ENCODE measurements around the gene BAG5.

Gene BAG5

GRCh38 chr14:103533137-103533998 is 29.1 kb downstream of the BAG5 start:
- Histone ChIP-seq H3K9me3 (replicated peaks in 1 of 2; ENCODE audit: control insufficient read depth in 2 of 2, insufficient read depth in 1 of 2, low read depth in 1 of 2, low read length in 2 of 2) (peaks cover 0 to 3% of the 10 kb centered on the region in 2 donors), H3K4me2 (ENCODE audit: insufficient read depth, low read length, poor library complexity, severe bottlenecking) (no peak overlapping the region), H2BK15ac (ENCODE audit: low read length) (no peak overlapping the region), H3K27ac (replicated peaks; ENCODE audit: low read length) (no peak overlapping the region), H2BK120ac (ENCODE audit: low read depth, low read length) (no peak overlapping the region), H3K14ac (ENCODE audit: low read length) (no peak overlapping the region), H2BK12ac (ENCODE audit: low read length) (no peak overlapping the region), H3K27me3 (ENCODE audit: control insufficient read depth in 3 of 3, insufficient read depth in 3 of 3, low read depth in 1 of 3, low read length in 3 of 3) (no peaks in the 10 kb centered on the region), H3K4ac (ENCODE audit: low read length) (no peak overlapping the region), H4K8ac (ENCODE audit: low read depth, low read length) (no peak overlapping the region), H4K91ac (ENCODE audit: low read depth, low read length, poor library complexity) (no peak overlapping the region), H3K36me3 (replicated peaks in 1 of 2; ENCODE audit: control insufficient read depth in 2 of 2, insufficient read depth in 2 of 2, low read length in 2 of 2) (peaks cover 4 to 23% of the 10 kb centered on the region in 2 donors), H3K23ac (ENCODE audit: low read depth, low read length, poor library complexity) (no peak overlapping the region), H3K18ac (ENCODE audit: low read length) (no peak overlapping the region), H3K79me1 (ENCODE audit: low read depth, low read length) (peaks cover 14% of the 10 kb centered on the region), H2AK5ac (ENCODE audit: low read depth, low read length) (peak overlapping the region; percentile 28), H2BK5ac (ENCODE audit: low read length) (peak overlapping the region; percentile 39), H2AFZ (ENCODE audit: low read length) (no peak overlapping the region), H3K4me3 (ENCODE audit: low read length in 2 of 2) (no peak overlapping the region), H3K4me1 (ENCODE audit: control insufficient read depth in 2 of 2, insufficient read depth in 1 of 2, low read depth in 1 of 2, low read length in 2 of 2) (peaks cover 8 to 20% of the 10 kb centered on the region in 2 donors), H3K9ac (ENCODE audit: low read depth, low read length, poor library complexity) (no peak overlapping the region)
- no CpG with 5 or more reads among the region's 23 CpGs for WGBS, 2 donors (ENCODE audit: extremely low coverage in 2 of 2, insufficient read length in 2 of 2, insufficient replicate concordance in 1 of 2)
- DNase-seq (ENCODE audit: low spot score), result no peak

GRCh38 chr14:103532216-103533136 is 30.0 kb downstream of the BAG5 start:
- no peak overlapping the region for H2BK15ac ChIP-seq (ENCODE audit: low read length)
- H3K4me2 ChIP-seq (ENCODE audit: insufficient read depth, low read length, poor library complexity, severe bottlenecking), result no peak overlapping the region
- DNase-seq (ENCODE audit: low spot score), result no peak
- no peak overlapping the region for H3K27ac ChIP-seq (replicated peaks; ENCODE audit: low read length)
- no peak overlapping the region for H3K18ac ChIP-seq (ENCODE audit: low read length)
- H4K8ac ChIP-seq (ENCODE audit: low read depth, low read length), result no peak overlapping the region
- H4K91ac ChIP-seq (ENCODE audit: low read depth, low read length, poor library complexity), result no peak overlapping the region
- no peak overlapping the region for H3K4ac ChIP-seq (ENCODE audit: low read length)
- WGBS, 2 donors (ENCODE audit: extremely low coverage in 2 of 2, insufficient read length in 2 of 2, insufficient replicate concordance in 1 of 2), result no CpG with 5 or more reads among the region's 32 CpGs
- H3K9ac ChIP-seq (ENCODE audit: low read depth, low read length, poor library complexity), result no peak overlapping the region
- H3K79me1 ChIP-seq (ENCODE audit: low read depth, low read length), result peaks cover 14% of the 10 kb centered on the region
- H3K23ac ChIP-seq (ENCODE audit: low read depth, low read length, poor library complexity), result no peak overlapping the region
- no peak overlapping the region for H2AFZ ChIP-seq (ENCODE audit: low read length)
- H3K9me3 ChIP-seq (replicated peaks in 1 of 2; ENCODE audit: control insufficient read depth in 2 of 2, insufficient read depth in 1 of 2, low read depth in 1 of 2, low read length in 2 of 2), result peaks cover 0 to 1% of the 10 kb centered on the region in 2 donors
- H3K27me3 ChIP-seq (ENCODE audit: control insufficient read depth in 3 of 3, insufficient read depth in 3 of 3, low read depth in 1 of 3, low read length in 3 of 3), result no peaks in the 10 kb centered on the region
- H3K4me3 ChIP-seq (ENCODE audit: low read length in 2 of 2), result no peak overlapping the region
- H2BK12ac ChIP-seq (ENCODE audit: low read length), result no peak overlapping the region
- H3K36me3 ChIP-seq (replicated peaks in 1 of 2; ENCODE audit: control insufficient read depth in 2 of 2, insufficient read depth in 2 of 2, low read length in 2 of 2), result peaks cover 4 to 23% of the 10 kb centered on the region in 2 donors
- H2BK120ac ChIP-seq (ENCODE audit: low read depth, low read length), result no peak overlapping the region
- H3K14ac ChIP-seq (ENCODE audit: low read length), result no peak overlapping the region
- peaks cover 13 to 28% of the 10 kb centered on the region in 2 donors for H3K4me1 ChIP-seq (ENCODE audit: control insufficient read depth in 2 of 2, insufficient read depth in 1 of 2, low read depth in 1 of 2, low read length in 2 of 2)
- H2AK5ac ChIP-seq (ENCODE audit: low read depth, low read length), result peak overlapping the region; percentile 28
- peak overlapping the region; percentile 39 for H2BK5ac ChIP-seq (ENCODE audit: low read length)

GRCh38 chr14:103531421-103532215 is 30.8 kb downstream of the BAG5 start:
- Histone ChIP-seq H3K27ac (replicated peaks; ENCODE audit: low read length) (no peak overlapping the region), H2AFZ (ENCODE audit: low read length) (no peak overlapping the region), H4K91ac (ENCODE audit: low read depth, low read length, poor library complexity) (no peak overlapping the region), H2AK5ac (ENCODE audit: low read depth, low read length) (no peak overlapping the region), H3K9me3 (replicated peaks in 1 of 2; ENCODE audit: control insufficient read depth in 2 of 2, insufficient read depth in 1 of 2, low read depth in 1 of 2, low read length in 2 of 2) (peaks cover 0 to 1% of the 10 kb centered on the region in 2 donors), H3K14ac (ENCODE audit: low read length) (no peak overlapping the region), H2BK15ac (ENCODE audit: low read length) (no peak overlapping the region), H3K4me3 (ENCODE audit: low read length in 2 of 2) (no peak overlapping the region), H2BK12ac (ENCODE audit: low read length) (no peak overlapping the region), H2BK5ac (ENCODE audit: low read length) (no peak overlapping the region), H3K4me1 (ENCODE audit: control insufficient read depth in 2 of 2, insufficient read depth in 1 of 2, low read depth in 1 of 2, low read length in 2 of 2) (peaks cover 13 to 28% of the 10 kb centered on the region in 2 donors), H3K27me3 (ENCODE audit: control insufficient read depth in 3 of 3, insufficient read depth in 3 of 3, low read depth in 1 of 3, low read length in 3 of 3) (no peaks in the 10 kb centered on the region), H3K4me2 (ENCODE audit: insufficient read depth, low read length, poor library complexity, severe bottlenecking) (no peak overlapping the region), H4K8ac (ENCODE audit: low read depth, low read length) (no peak overlapping the region), H3K23ac (ENCODE audit: low read depth, low read length, poor library complexity) (no peak overlapping the region), H3K4ac (ENCODE audit: low read length) (no peak overlapping the region), H3K18ac (ENCODE audit: low read length) (no peak overlapping the region), H3K9ac (ENCODE audit: low read depth, low read length, poor library complexity) (no peak overlapping the region), H2BK120ac (ENCODE audit: low read depth, low read length) (no peak overlapping the region), H3K79me1 (ENCODE audit: low read depth, low read length) (peaks cover 14% of the 10 kb centered on the region), H3K36me3 (replicated peaks in 1 of 2; ENCODE audit: control insufficient read depth in 2 of 2, insufficient read depth in 2 of 2, low read length in 2 of 2) (peaks cover 2 to 23% of the 10 kb centered on the region in 2 donors)
- no peak for DNase-seq (ENCODE audit: low spot score)
- WGBS, 2 donors (ENCODE audit: extremely low coverage in 2 of 2, insufficient read length in 2 of 2, insufficient replicate concordance in 1 of 2), result no CpG with 5 or more reads among the region's 15 CpGs

Measured in neuronal stem cell (in vitro differentiated cells).